HG03432 (cell line): ENCODE results near the gene PLEKHF1.
"Not testable (repeated sequence)": the region's sequence is repeated elsewhere in the genome, so short reads cannot be mapped to it uniquely, and the experiment has no call there.

Source experiments
- ATAC-seq: cut with Tn5 transposase; IDR thresholded peaks from one replicate; pipeline ENCODE4 v1.9.1; 2021; ENCODE audit warnings: mild to moderate bottlenecking, moderate library complexity; ENCODE audit not compliant: unreplicated experiment

PLEKHF1 gene

GRCh38 chr19:29663861-29664752 lies 1.2 kb upstream of the PLEKHF1 start:
- no peak for ATAC-seq

GRCh38 chr19:29664753-29665214 lies 477 bp upstream of the PLEKHF1 start:
- no peak for ATAC-seq

- ATAC-seq, result peak; percentile 18
Measured at GRCh38 chr19:29665826-29666577, 741 bp downstream of the PLEKHF1 start.

GRCh38 chr19:29666578-29667386 lies 1.5 kb downstream of the PLEKHF1 start:
- ATAC-seq, result no peak

- ATAC-seq, result no peak
Measured at GRCh38 chr19:29667387-29667783, 2.1 kb downstream of the PLEKHF1 start.

- ATAC-seq, result no peak
Measured at GRCh38 chr19:29667901-29668341, 2.7 kb downstream of the PLEKHF1 start.

- no peak for ATAC-seq
Measured at GRCh38 chr19:29668746-29669609, 3.7 kb downstream of the PLEKHF1 start.

- no peak for ATAC-seq
Measured at GRCh38 chr19:29670255-29670654, 5.0 kb downstream of the PLEKHF1 start.

GRCh38 chr19:29671026-29671392 lies 5.7 kb downstream of the PLEKHF1 start:
- ATAC-seq, result not testable (repeated sequence)

- peak; percentile 73 for ATAC-seq
Measured at GRCh38 chr19:29671393-29672160, 6.3 kb downstream of the PLEKHF1 start.

- no peak for ATAC-seq
Measured at GRCh38 chr19:29672319-29672932, 7.2 kb downstream of the PLEKHF1 start.

- ATAC-seq, result peak; percentile 55
Measured at GRCh38 chr19:29672933-29673336, 7.7 kb downstream of the PLEKHF1 start.

GRCh38 chr19:29673451-29674371 lies 8.4 kb downstream of the PLEKHF1 start:
- ATAC-seq, result no peak

- no peak for ATAC-seq
Measured at GRCh38 chr19:29674374-29675119, 9.3 kb downstream of the PLEKHF1 start.

GRCh38 chr19:29675120-29675649 lies 9.9 kb downstream of the PLEKHF1 start:
- ATAC-seq, result no peak

GRCh38 chr19:29675650-29676186 lies 10.5 kb downstream of the PLEKHF1 start:
- no peak for ATAC-seq

GRCh38 chr19:29676586-29676985 lies 11.3 kb downstream of the PLEKHF1 start:
- ATAC-seq, result no peak
